ENCODE measurements around the gene C19orf47.

- TF ChIP-seq CTCF (IDR thresholded peaks at IDR 0.05 in 4 of 5, conservative IDR thresholded peaks at IDR 0.05 in 1 of 5) (no peak), POLR2A (IDR thresholded peaks at IDR 0.05) (no peak)
Observed at GRCh38 chr19:40272261-40272660, 75.9 kb downstream of the C19orf47 start.
